Raji (cell line): ENCODE data around the gene CST4.

ENCODE experiments used
- POLR2A ChIP-seq: IDR thresholded peaks from 2 replicates; pipeline ENCODE4 v1.6.1; 2011; ENCODE audit warnings: low read depth, low read length, control low read depth; ENCODE audit not compliant: insufficient read depth

Gene CST4

GRCh38 chr20:23680146-23680545 is 8.7 kb downstream of the CST4 start:
- no peak for TF ChIP-seq POLR2A

DNA sequence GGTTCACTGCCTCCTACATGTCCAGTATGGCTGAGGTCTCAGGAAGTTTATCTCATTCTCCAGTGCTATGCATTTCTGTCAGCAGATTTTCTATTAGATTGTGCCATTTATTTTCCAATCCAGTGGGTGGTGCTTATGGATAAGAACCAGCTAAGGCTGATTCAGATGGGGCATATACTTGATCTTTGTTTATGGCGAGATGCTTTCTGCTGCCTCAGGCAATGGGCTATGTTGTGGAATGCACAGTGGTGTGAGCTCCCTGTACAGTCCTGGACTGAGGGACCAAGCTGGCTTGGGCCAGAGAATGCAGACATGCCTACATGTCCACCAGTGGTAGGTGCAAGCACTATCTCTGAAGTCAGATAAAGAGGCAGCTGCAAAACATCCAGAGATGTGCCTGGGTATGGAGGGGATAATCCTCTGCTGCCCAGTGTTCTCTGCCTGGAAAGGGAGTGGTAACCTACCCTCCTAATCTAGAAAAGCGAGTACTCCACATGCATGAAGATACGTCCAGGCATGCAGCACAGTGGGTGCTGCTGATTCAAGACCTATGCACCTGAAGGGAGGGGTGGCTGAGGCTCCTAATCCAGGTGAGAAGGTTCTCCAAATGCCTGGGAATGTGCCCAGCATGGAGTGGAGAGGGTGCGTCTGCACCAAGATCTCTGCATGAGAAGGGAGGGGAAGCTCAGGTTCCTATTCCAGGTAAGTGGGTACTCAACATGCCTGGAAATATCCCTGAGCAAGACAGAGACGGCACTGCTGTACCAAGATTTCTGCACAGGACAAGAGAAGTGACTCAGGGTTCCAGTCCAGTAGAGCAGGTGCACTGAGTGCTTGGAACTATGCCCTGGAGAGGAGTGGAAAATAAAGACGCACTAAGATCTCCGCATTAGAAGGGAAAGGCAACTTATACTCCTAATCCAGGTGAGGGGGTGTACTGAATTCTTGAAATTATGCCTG is 9.4 kb downstream of the CST4 start:
- TF ChIP-seq POLR2A = no peak

DNA sequence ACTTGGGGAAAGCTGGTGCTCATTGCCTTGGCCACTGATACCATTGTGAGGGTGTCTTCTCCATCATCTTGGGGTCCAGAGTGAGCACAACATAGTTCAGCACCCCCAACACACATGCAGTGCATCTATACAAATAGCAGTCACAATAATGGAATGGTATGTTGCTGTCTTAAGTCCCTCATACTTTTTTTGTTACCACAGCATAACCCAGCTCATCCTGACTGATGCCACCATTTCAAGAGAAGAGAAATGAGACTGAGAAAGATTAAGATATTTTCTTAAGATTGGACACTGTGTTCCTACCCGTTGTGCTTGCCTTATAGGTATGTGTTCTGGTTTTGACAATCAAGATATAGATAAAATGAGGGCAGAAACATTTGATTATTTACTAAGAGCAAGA is 15.6 kb downstream of the CST4 start:
- TF ChIP-seq POLR2A = no peak

DNA sequence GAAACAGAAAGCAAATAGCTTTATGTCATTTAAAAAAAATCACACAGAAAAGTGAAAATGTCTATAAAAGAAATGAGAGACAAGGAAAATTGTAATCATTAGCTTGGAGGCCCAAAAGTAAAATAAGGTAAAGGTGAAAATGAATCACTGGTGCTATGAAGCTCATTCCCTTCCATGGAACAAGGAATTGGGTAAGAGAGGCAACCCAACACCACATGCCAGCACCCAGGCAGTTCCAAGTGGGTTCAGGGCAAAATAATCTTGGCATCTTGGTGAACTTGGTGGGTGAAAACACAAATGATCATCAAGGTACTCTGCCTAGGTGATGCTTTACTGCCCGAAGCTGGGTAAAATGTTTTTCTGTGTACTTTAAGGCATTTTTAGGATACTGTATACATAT is 16.7 kb downstream of the CST4 start:
- no peak for TF ChIP-seq POLR2A

DNA sequence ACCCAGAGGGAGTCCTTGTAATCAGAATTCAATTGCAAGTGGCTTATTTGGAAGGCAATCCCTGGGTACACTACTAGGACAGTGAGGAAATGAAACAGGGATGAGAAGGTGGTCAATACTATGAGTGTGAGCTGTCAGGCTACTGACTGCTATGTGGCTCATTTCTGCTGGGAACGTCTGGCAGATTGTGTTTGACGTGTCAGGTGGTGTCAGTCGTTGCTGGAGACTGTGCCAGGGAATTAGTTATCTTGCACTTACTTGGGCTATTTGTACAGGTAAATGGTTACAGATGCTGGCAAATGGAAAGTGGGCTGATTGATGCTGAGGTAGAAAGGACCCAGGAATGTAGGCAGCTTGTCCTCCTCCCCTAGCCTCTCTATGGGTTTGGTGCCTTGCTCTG is 17.4 kb downstream of the CST4 start:
- TF ChIP-seq POLR2A = no peak

DNA sequence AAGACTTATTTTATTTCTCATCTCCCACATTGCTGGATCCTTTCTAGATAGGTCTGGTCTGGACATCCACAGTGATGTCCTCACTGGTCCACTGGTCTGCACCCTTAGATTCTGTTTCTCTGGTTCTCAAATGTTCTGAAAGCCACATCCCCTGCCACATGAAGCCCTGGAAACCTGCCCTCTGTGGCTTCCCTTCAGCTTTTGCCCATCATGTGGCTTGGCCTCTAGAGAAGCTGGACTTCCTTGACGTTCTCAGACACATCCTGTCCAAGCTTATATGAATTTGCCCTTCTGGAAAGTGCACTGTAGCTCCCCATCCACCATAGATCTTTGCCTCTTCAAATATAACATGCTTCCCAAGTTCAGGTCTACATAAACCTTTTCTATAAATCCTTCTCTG is 18.5 kb downstream of the CST4 start:
- no peak for TF ChIP-seq POLR2A

- TF ChIP-seq POLR2A = no peak
These were observed 19.0 kb downstream of the CST4 start for GRCh38 chr20:23669866-23670265.

GRCh38 chr20:23669327-23669726 is 19.5 kb downstream of the CST4 start:
- no peak for TF ChIP-seq POLR2A

- TF ChIP-seq POLR2A = no peak
These were observed 20.3 kb downstream of the CST4 start for GRCh38 chr20:23668477-23668951.

- TF ChIP-seq POLR2A = no peak
These were observed 21.2 kb downstream of the CST4 start for GRCh38 chr20:23667666-23668065.

GRCh38 chr20:23666698-23667097 is 22.1 kb downstream of the CST4 start:
- no peak for TF ChIP-seq POLR2A

- TF ChIP-seq POLR2A = no peak
These were observed 22.6 kb downstream of the CST4 start for GRCh38 chr20:23666189-23666588.

DNA sequence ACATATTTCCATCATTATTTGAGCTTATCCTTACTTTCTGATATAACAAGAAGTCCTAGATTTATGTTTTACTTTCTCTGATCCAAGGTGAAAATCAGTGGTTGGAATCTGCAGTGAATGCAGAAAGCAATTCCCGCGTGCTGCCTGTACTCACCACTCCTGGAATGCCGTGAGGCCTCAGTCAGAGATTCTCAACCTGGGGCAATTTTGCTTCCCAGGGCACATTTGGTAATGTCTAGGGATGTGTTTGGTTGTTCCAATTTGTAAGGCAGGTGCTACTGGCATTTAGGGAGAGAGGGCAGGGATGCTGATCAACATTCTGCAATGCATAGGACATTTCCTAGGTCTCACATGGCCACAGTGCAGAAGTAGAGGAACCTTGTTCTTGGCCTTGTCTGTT is 23.9 kb downstream of the CST4 start:
- TF ChIP-seq POLR2A = no peak

DNA sequence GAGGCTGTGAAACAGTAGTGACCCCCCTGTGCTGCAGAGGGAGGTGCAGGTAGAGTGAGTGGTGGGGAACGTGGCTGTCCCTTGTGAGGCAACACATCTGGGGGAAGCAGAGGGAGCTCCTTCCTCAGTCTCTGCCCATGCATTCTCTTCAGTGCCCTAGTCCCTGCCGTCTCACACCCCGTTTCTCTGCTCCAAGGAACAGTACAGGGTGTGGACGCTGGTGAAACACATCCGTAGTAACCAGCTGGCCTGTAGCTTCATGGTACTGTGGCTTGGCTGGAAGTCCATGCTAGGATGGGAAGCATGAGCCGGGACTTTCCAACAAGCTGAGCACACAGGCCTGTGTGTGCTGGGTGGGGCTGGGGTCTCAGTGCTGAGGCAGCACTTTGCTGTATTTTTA is 25.7 kb downstream of the CST4 start:
- TF ChIP-seq POLR2A = no peak

- TF ChIP-seq POLR2A = no peak
These were observed 26.5 kb downstream of the CST4 start for GRCh38 chr20:23662276-23662870.

DNA sequence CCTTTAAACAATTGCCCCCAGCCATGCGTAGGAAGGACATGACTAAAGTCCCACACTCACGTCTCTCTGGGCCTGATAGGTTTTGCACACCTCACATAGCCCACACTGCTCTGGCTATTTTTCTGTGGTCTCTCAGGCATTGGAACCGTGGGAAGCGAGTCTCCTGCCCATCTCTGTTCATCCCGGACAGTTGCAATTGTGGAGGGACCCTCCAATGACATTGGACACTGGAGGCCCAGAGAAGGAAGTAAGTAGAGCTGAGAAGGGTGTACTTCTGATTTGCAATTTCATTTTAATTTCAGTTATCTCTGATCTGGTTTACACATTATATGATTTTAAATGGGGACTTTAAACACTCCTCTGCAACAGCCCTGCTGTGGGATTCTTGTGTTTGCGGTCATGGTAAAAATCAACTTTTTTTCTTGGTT is 27.8 kb downstream of the CST4 start:
- TF ChIP-seq POLR2A = no peak
